NCI-H2081 treated with DMSO at 0.1 percent for 48 hours (cell line): ENCODE results near the gene TMOD3.
"Not testable (repeated sequence)": the region's sequence is repeated elsewhere in the genome, so short reads cannot be mapped to it uniquely, and the experiment has no call there.

Source experiments
- DNase-seq: peaks from one replicate; lab custom pipeline; 2025; lab: John Stamatoyannopoulos, UW

The TMOD3 gene

DNA sequence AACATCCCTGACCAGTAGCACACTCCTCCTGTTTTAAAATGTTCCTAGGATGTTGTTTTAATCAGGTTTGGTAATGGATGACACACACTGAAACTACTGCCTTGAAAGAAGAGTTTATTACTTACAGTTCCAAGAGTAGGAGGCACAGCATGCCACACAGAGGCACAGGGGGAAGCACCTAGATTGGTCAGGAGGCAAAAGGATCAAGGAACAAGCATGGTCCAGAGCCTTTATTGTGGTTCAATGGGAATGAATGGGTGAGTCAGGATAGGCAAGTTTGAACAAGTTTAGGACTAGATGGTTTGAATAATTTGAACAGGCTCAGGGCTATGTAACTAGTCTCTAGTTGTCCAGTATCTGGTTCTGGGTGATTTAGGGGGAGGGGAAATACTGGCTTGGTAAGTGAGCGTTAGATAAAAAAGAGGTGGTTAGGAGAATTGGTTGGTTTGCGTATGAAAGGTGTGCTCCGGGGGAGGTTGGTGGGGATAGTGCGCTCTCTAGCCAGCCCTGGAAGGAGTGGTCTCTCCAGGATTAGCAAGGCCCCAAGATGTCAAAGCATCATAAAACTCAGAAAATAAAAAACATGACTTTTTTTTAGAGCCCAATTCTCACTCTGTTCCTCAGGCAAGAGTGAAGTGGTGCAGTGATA is 35.1 kb downstream of the TMOD3 start:
- DNase-seq = no peak

DNA sequence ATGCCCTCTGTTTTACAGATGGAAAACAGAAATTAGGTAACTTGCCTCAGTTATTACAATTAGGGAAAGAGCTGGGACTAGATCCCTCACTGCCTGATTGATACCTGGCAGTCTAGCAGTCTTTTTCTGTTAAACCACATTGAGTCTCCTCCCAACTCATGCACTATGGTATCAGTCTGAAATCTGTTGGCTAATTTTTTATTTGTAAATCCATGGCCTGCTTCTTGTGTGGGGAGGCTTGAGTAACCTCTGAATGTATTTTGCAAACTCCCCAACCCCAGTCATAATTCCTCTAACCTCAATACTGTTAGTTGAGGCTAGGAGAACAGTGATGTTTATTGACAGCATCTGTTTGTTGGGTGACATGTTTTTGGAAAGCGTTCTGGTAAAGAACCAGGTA is 35.9 kb downstream of the TMOD3 start:
- no peak for DNase-seq

DNA sequence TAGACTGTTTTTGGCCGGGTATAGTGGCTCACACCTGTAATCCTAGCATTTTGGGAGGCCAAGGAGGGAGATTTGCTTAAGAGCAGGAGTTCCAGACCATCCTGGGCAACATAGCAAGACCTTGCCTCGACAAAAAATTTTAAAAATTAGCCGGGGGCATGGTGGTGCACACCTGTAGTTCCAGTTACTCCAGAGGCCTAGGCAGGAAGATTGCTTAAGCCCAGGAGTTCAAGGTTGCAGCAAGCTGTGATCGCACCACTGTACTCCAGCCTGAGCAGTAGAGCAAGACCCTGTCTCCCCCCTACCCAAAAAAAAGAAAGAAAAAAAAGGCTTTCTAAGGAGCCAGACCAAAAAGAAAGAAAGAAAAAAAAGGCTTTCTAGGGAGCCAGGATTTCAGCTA is 36.7 kb downstream of the TMOD3 start:
- no peak for DNase-seq

DNA sequence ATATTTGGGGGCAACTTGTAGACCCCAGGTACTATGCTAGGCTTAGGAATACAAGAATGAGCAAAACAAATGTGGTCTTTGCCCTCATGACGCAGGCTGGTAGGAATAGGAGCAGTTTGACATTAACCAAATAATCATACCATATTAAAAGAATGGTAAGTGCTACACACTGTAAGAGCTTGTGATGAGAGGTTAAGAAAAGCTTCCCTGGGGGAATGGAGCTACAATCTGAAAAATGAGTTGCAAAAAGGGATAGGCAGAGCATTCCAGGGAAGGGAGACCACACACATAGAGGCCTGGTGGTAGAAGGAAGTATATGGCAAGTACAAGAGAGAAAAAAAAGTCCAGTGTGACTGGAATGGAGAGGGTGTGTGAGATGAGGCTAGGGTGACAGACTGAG is 37.3 kb downstream of the TMOD3 start:
- DNase-seq = no peak

DNA sequence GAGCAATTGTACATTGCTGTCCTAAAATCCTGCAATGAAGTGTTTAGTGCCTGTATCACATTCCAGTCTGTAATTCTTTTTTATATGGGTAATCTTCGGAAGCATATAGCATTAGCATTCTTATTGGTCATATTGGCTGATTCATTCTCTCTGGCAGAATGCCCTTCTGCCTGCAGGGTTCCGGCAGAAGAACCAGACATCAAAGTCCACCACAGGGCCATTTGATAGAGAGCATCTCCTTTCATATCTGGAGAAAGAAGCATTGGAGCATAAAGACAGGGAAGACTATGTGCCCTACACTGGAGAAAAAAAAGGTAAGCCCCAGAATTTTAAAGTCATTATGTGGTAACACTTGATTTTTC is 39.6 kb downstream of the TMOD3 start:
- DNase-seq = no peak

GRCh38 chr15:51870774-51871173 is 41.3 kb downstream of the TMOD3 start:
- no peak for DNase-seq

- DNase-seq = no peak
These were observed 45.5 kb downstream of the TMOD3 start for GRCh38 chr15:51874751-51875644.

DNA sequence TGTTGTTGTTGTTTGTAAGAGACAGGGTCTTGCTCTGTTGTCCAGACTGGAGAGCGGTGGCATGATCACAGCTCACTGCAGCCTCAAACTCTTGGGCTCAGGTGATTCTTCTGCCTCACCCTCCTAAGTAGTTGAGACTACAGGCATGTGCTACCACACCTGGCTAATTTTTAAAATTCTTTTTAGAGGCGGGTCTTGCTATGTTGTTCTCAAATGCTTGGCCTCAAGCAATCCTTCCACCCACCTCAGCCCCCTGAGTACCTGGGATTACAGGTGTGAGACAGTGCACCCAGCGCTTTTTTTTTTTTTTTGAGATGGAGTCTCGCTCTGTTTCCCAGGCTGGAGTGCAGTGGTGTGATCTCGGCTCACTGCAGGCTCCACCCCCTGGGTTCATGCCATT is 46.7 kb downstream of the TMOD3 start:
- DNase-seq = no peak

DNA sequence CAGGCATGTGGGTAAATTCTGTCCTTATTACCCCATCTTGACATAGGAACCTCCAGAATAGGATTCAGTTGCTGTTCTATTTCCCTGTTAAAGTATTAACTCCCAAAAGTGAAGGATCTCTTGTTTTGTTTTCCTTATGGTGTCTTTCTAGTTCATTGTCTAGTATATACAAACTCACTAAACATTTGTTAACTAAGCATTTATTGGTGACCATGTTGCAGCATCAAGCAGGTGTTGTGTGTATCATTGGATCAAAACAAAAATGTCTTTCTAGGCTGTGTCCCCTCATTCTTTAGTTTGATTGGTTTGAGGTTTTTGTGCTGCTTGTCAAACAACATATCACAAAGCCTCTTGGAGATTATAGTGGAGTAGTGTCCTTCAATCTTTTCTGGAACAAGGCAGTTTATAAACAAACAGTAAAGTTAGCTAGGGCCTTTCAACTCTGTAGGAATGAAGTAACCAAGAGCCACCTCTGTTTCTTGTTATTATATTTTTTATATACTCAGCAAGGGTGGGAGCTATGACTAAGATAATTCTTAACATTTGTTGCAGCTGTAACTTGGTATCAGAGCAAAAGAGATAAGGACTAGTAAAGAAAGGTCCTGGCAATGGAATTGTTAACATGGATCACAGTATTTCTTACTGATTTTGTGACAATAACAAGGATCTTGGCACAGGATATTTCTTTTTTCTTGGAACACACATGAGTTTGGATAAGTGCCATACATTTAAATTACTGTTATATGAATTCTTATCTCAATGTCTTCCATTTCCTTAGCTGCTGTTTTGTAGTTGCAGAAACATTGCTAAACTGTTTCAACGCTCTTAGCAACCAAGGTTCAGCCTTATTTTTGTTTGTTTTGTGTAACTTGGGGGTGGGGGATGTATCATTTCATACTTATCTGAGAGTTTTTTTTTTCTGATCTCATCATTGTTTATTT is 49.3 kb downstream of the TMOD3 start:
- DNase-seq = no peak

GRCh38 chr15:51879555-51879954 is 50.1 kb downstream of the TMOD3 start:
- no peak for DNase-seq

DNA sequence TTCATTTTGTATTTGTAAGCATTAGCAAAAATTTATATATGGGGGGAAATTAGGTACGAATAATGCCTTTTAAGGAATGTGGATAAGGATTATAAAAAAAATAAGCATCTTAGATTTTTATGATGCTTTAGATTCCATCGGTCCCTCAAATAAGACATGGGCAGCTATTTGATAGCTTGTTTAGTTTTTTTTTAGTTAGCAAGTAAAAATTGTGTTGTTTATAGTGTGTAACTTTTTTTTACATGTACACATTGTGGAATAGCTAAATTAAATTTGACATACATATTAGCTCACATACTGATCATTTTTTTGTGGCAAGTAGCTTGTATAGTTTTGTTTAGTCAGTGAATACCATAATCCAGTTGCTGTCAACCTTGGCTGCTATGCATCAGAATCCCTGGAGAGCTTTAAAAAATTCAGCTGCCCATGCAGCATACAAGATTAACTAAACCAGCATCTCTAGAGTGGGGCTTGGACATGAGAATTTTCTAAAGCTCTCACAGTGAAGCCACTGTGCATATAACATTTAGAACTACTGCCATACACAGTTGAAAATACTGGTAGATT is 53.9 kb downstream of the TMOD3 start:
- no peak for DNase-seq

GRCh38 chr15:51884041-51884440 is 54.6 kb downstream of the TMOD3 start:
- no peak for DNase-seq

- no peak for DNase-seq
These were observed 55.2 kb downstream of the TMOD3 start for GRCh38 chr15:51884517-51885236.

- DNase-seq = not testable (repeated sequence)
These were observed 56.3 kb downstream of the TMOD3 start for GRCh38 chr15:51885758-51886157.

DNA sequence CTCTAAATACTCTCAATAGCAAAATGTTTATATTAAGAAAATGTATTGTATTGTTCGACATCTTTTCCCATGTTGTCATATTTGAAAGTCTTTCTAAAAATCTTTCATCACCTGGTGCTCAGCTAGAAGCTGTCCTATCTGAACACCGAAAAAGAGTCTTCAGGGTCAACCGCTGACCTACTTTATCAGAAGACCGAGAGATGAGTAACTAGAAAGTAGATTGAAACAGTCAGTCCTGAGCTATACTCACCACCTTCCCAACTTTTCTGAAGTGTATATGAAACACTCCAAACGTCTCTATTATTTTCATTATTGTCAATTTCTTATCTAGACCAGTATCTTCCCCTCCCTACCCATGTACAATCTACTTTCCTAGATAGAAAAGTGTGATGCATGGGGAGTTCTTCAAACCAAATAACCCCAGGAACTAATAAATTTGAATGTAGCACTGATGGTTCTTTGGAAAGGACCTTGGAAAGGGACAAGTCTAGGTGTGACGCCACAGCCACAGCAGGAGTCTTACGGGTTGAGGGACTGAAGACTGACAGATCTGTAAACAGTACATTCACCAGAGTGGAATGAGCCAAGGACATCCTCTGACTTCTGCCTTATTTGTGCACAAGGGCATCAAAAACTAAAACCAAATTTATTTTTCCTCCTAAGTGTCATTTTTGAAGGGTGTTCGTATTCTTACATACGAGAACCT is 58.6 kb downstream of the TMOD3 start:
- DNase-seq = no peak

GRCh38 chr15:51888593-51889195 is 59.2 kb downstream of the TMOD3 start:
- no peak for DNase-seq

DNA sequence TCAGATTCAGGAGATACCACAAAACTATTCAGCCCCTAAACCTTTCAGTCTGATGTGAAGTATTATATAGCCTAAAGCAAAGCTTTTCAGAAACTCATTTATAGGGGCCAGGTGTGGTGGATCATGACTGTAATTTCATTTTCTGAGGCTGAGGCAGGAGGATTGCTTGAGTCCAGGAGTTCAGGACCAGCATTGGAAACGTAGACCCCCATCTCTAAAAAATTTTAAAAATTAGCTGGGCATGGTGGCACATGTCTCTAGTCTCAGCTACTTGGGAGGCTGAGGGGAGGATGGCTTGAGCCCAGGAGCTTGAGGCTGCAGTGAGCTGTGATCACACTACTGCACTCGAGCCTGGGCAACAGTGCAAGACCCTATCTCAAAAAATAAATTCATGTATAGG is 60.0 kb downstream of the TMOD3 start:
- no peak for DNase-seq

DNA sequence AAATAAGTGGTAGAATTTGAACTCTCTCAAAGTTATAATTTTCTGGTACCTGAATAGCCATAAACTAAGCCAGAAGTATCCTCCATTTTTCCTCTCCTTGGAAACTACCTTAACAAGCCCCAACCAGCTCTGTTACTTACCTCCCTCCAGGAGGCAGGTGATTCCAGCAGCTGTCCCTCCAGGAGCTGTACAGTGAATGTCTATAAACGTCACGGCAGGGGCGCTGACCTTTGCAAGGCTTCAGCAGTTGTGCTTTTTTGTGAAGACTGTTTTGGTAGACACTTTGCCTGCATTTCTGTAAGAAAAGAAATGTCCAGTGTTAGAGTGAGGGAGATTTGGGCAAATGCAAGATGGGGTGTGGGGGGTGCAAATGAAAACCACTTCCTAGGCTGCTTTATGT is 75.0 kb downstream of the TMOD3 start:
- no peak for DNase-seq

GRCh38 chr15:51904931-51905330 is 75.5 kb downstream of the TMOD3 start:
- DNase-seq = no peak

DNA sequence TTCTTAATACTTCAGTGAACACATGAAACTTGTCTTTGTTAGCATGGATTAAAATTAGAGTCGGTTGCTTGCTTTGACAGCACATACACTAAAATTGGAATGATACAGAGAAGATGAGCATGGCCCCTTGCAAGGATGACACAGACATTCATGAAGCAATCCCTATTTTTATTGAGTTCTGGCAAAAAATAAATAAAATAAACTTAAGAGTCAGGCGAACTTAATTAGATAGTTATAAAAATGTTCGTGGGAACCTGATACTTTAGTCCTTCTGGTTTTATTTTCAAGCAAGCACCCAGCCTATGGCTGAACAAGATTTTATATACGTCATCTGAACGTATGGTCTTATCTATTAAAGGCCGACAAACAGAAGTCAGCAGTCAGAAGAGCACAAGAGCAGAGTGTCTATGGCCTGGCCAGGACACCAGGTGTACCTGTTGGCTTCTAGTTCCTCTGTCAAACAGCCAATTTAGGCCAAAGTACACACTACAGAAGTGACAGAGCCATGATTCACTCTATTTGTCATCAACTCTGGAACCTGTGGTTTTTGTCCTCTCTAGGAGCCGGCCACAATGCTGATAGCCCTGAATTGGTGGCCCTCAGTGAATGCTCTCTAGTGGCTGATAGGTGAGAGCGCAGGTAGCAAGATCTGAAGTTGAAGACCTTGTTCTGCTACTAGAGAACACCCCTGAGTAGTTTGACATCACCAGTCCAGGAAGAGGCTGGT is 77.8 kb downstream of the TMOD3 start:
- no peak for DNase-seq
